GM12801 (cell line): ENCODE results near the gene PPIC.

Experiments used
- TF ChIP-seq, protein P1 (sequence below): IDR thresholded peaks from one replicate; pipeline ENCODE4 v1.5.1; 2011; ENCODE audit warnings: control low read depth; ENCODE audit not compliant: insufficient read length; ENCODE audit errors: extremely low read depth

PPIC gene

DNA sequence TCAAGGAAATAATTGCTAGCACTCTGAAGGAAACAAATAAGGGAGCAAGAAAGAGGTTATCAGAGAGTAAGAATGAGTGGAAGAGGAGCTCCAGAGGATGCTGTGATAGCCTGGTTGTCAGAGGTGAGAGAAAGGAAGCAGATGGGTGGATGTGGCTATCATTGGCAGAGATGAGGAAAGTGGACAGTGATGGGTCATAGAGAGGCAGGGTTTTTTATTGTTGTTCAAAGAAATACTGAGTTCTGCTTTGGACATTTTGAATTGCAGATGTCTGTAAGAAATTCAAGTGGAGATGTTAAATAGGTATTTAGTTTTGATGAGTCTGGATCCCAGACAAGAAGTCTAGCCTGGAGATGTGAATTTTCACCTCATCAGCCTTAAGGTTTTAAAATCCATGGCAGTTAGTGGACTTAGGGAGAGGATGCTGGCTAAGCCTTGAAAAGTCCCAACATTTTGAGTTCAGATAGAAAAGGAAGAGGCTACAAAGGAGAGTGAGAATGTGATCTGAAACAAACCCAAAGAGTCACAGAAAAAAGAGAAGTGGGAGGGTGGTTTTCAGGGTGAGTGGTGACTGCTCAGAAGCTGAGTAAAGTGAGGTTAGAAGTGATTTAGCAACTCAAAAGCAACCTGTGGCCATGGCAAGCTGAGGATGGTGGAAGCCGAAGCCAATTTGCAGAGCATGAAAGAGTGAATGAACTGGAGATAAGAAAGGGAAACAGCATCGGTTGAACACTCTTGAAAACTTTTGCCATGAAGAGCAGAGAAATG lies 50.4 kb downstream of the PPIC start:
- TF ChIP-seq, protein P1, sequence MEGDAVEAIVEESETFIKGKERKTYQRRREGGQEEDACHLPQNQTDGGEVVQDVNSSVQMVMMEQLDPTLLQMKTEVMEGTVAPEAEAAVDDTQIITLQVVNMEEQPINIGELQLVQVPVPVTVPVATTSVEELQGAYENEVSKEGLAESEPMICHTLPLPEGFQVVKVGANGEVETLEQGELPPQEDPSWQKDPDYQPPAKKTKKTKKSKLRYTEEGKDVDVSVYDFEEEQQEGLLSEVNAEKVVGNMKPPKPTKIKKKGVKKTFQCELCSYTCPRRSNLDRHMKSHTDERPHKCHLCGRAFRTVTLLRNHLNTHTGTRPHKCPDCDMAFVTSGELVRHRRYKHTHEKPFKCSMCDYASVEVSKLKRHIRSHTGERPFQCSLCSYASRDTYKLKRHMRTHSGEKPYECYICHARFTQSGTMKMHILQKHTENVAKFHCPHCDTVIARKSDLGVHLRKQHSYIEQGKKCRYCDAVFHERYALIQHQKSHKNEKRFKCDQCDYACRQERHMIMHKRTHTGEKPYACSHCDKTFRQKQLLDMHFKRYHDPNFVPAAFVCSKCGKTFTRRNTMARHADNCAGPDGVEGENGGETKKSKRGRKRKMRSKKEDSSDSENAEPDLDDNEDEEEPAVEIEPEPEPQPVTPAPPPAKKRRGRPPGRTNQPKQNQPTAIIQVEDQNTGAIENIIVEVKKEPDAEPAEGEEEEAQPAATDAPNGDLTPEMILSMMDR: no peak

DNA sequence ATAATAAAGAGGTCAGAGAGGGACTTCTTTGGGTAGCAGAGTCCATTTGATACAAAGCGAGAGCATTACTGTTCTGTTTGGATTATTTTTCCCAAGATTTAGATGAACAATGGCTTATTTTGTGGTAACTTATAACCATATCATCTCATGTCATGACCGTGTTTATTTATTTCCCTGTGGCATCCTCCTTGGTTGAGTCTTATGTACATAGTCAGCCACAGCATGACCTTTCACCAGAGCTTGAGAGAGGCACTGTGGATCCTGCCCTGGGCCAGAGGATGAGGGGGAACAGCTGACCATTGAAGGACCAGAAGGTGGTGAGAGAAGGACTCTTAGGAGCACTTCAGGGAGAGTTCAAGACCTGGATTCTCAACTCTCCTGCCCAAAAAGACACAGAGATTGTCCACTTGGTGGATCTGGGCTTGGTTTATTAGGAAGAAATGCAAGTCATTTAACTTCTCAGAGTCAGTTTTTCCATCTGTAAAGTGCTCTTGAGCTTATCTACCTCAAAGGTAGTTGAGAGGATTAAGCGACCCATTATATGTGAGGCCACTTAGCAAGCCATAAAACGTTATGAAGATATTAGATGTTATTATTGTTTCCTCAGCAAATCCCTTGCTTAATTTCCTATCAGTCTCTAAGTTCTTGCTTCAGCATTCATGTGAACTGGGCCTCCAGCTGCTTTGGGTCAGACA lies 51.4 kb downstream of the PPIC start:
- TF ChIP-seq, protein P1: no peak

- TF ChIP-seq, protein P1: no peak
Observed at GRCh38 chr5:122984425-122984824, 52.1 kb downstream of the PPIC start.

GRCh38 chr5:122982376-122982775 lies 54.1 kb downstream of the PPIC start:
- TF ChIP-seq, protein P1: no peak

DNA sequence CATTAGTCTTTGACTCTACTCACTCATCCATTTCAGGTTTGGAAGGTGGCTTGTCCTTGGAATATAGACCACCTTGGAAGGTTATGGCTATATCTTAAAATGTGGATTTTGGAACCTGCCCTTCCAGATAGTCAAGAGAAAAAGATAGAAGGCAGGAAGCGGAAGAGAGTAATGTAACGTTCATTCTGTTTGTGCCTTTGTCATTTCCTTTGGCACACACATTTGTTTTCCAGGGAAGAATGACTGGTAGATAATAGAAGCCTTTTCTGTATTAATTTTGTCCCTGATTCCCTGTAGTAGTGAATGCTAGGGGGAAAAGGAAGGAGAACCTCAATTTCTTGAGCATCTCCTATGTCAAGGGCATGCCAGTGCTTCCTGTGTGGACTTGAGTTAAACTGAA lies 54.7 kb downstream of the PPIC start:
- TF ChIP-seq, protein P1: no peak

- TF ChIP-seq, protein P1: no peak
Observed at GRCh38 chr5:122978644-122979297, 57.8 kb downstream of the PPIC start.

- TF ChIP-seq, protein P1: no peak
Observed at GRCh38 chr5:122978068-122978467, 58.5 kb downstream of the PPIC start.
